IPS-18c (cell line): ENCODE data around the gene TECPR2.

ENCODE experiments used
- H3K4me3 ChIP-seq: 2 replicates; pipeline ENCODE4 v1.7.0; 2013; ENCODE audit warnings: low read depth, mild to moderate bottlenecking, low read length, moderate library complexity; ENCODE audit not compliant: insufficient read depth
- H3K9me3 ChIP-seq: one replicate; pipeline ENCODE4 v1.6.1; 2013; ENCODE audit warnings: mild to moderate bottlenecking, low read length, moderate library complexity; ENCODE audit not compliant: control insufficient read depth, insufficient read depth

TECPR2 gene

GRCh38 chr14:102471921-102472790 lies 109.4 kb downstream of the TECPR2 start:
- no peaks in the 10 kb centered on the region for H3K9me3 ChIP-seq
- no peak overlapping the region for H3K4me3 ChIP-seq

GRCh38 chr14:102472791-102473150 lies 110.0 kb downstream of the TECPR2 start:
- Histone ChIP-seq H3K4me3 (no peak overlapping the region), H3K9me3 (no peaks in the 10 kb centered on the region)

GRCh38 chr14:102473559-102473958 lies 110.8 kb downstream of the TECPR2 start:
- Histone ChIP-seq H3K4me3 (no peak overlapping the region), H3K9me3 (no peaks in the 10 kb centered on the region)

- H3K9me3 ChIP-seq = no peaks in the 10 kb centered on the region
- no peak overlapping the region for H3K4me3 ChIP-seq
Measured at GRCh38 chr14:102474934-102475333, 112.2 kb downstream of the TECPR2 start.

GRCh38 chr14:102479107-102479506 lies 116.4 kb downstream of the TECPR2 start:
- H3K4me3 ChIP-seq = no peak overlapping the region
- no peaks in the 10 kb centered on the region for H3K9me3 ChIP-seq

- H3K4me3 ChIP-seq = no peak overlapping the region
- H3K9me3 ChIP-seq = no peaks in the 10 kb centered on the region
Measured at GRCh38 chr14:102479777-102480176, 117.0 kb downstream of the TECPR2 start.

- H3K4me3 ChIP-seq = no peak overlapping the region
- no peaks in the 10 kb centered on the region for H3K9me3 ChIP-seq
Measured at GRCh38 chr14:102481371-102481770, 118.6 kb downstream of the TECPR2 start.

GRCh38 chr14:102481791-102482238 lies 119.1 kb downstream of the TECPR2 start:
- Histone ChIP-seq H3K9me3 (no peaks in the 10 kb centered on the region), H3K4me3 (no peak overlapping the region)

- H3K4me3 ChIP-seq = no peak overlapping the region
Measured at GRCh38 chr14:102484316-102484715, 121.6 kb downstream of the TECPR2 start.

GRCh38 chr14:102485693-102486512 lies 123.2 kb downstream of the TECPR2 start:
- no peak overlapping the region for H3K4me3 ChIP-seq
- H3K9me3 ChIP-seq = no peaks in the 10 kb centered on the region

More at GRCh38 chr14:102484316-102484715, 121.6 kb downstream of the TECPR2 start:
- no peaks in the 10 kb centered on the region for H3K9me3 ChIP-seq

- H3K9me3 ChIP-seq = no peaks in the 10 kb centered on the region
- no peak overlapping the region for H3K4me3 ChIP-seq
Measured at GRCh38 chr14:102486513-102487203, 123.9 kb downstream of the TECPR2 start.

- no peaks in the 10 kb centered on the region for H3K9me3 ChIP-seq
- no peak overlapping the region for H3K4me3 ChIP-seq
Measured at GRCh38 chr14:102487204-102487577, 124.5 kb downstream of the TECPR2 start.

- Histone ChIP-seq H3K9me3 (no peaks in the 10 kb centered on the region), H3K4me3 (no peak overlapping the region)
Measured at GRCh38 chr14:102490456-102490855, 127.7 kb downstream of the TECPR2 start.

- H3K4me3 ChIP-seq = no peak overlapping the region
- no peaks in the 10 kb centered on the region for H3K9me3 ChIP-seq
Measured at GRCh38 chr14:102491366-102491765, 128.6 kb downstream of the TECPR2 start.

- Histone ChIP-seq H3K9me3 (no peaks in the 10 kb centered on the region), H3K4me3 (no peak overlapping the region)
Measured at GRCh38 chr14:102491786-102492530, 129.2 kb downstream of the TECPR2 start.

- H3K4me3 ChIP-seq = no peak overlapping the region
- H3K9me3 ChIP-seq = no peaks in the 10 kb centered on the region
Measured at GRCh38 chr14:102492531-102492910, 129.8 kb downstream of the TECPR2 start.

GRCh38 chr14:102493096-102493495 lies 130.4 kb downstream of the TECPR2 start:
- Histone ChIP-seq H3K9me3 (no peaks in the 10 kb centered on the region), H3K4me3 (no peak overlapping the region)
